HG03354 (cell line): ENCODE results near the gene CDH8.

Experiments
- ATAC-seq: cut with Tn5 transposase; IDR thresholded peaks from one replicate; pipeline ENCODE4 v1.9.1; 2021; ENCODE audit warnings: mild to moderate bottlenecking; ENCODE audit not compliant: unreplicated experiment, poor library complexity, severe bottlenecking

The CDH8 gene

GRCh38 chr16:61678182-61678581 lies 358.1 kb downstream of the CDH8 start:
- no peak for ATAC-seq

- ATAC-seq: no peak
Observed at GRCh38 chr16:61677776-61678175, 358.5 kb downstream of the CDH8 start.

- ATAC-seq: no peak
Observed at GRCh38 chr16:61676740-61677139, 359.5 kb downstream of the CDH8 start.

- ATAC-seq: no peak
Observed at GRCh38 chr16:61671161-61671560, 365.1 kb downstream of the CDH8 start.

GRCh38 chr16:61665512-61665911 lies 370.7 kb downstream of the CDH8 start:
- no peak for ATAC-seq

- no peak for ATAC-seq
Observed at GRCh38 chr16:61659936-61660335, 376.3 kb downstream of the CDH8 start.

- no peak for ATAC-seq
Observed at GRCh38 chr16:61654962-61655361, 381.3 kb downstream of the CDH8 start.

DNA sequence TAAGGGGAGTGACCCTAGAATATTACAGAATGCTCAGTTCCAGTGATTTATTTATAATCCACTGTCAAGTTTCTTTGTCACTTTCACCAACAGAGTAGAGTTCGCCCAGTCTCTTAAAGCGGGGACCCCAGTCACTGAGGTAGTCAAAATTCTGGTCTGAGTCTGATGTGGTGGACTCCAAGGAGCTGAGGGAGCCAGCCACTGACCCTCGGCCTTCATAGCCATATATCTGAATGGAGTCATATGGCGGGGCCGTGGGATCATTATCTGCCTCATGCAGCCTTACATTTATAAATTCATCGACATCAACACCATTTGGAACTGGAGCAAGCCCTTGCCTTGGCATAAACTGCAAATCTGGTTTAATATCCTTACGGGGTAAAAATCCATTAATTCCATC lies 382.7 kb downstream of the CDH8 start:
- no peak for ATAC-seq

- ATAC-seq: no peak
Observed at GRCh38 chr16:61645561-61645960, 390.7 kb downstream of the CDH8 start.

DNA sequence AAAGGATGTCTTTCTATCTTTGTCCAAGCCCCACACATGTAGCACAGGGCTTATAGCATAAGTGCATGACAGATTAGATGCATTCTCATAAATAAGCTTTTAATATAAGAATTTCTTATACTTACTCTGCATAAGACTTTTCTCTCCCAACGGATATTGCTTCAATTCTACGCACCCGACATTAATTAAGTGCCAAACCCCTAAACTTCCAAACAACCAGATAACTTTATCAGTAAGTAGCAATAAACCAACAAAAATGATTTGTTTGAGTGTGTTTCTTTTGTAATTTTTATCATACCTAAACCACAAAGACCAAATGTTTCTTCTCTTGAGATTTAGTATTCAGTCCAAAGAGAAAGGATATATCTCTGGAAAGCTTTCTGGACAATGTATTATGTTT lies 391.5 kb downstream of the CDH8 start:
- ATAC-seq: no peak

DNA sequence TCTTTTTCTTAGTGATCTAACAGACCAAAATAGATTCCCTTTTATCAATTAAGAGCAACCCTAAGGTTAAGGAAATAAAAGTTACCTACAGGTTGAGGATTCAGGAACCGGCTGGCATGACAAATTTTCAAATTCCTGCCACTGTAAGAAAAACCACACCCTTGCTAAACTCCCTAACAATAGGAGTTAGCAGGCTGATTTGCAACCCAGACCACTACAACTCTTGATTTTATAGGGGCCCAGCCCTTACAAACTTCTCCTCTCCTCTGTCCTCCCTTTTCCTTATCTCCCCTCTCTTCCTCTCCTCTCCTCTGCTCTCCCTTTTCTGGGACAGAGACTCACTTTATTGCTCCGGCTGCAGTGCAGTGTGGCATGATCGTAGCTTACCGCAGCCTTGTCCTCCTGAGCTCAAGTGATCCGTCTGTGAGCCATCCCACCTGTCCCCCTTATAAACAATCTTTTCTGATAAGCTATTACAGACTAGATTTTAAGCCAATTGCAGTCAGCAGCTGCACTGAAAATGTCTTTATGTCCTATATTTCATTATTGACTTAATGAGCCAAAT lies 418.9 kb downstream of the CDH8 start:
- ATAC-seq: no peak

DNA sequence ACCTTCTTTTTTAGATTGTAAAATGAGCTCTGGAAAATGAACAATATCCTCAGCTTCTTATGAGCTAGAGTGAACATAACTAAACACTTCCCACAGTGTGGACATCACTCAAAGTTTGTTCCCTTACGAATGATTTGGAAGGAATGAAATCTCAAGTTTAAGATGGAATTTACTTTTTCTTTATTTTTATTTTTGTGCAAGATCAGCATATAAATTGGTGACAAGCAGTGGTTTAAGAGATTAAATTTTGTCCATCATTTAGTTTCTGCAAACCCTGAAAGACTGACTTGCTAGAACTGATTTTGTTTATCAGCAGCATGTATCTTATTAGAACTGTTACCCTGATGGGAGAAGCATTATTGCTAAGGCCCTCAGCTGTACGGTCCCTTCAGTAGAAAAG lies 420.1 kb downstream of the CDH8 start:
- ATAC-seq: no peak

DNA sequence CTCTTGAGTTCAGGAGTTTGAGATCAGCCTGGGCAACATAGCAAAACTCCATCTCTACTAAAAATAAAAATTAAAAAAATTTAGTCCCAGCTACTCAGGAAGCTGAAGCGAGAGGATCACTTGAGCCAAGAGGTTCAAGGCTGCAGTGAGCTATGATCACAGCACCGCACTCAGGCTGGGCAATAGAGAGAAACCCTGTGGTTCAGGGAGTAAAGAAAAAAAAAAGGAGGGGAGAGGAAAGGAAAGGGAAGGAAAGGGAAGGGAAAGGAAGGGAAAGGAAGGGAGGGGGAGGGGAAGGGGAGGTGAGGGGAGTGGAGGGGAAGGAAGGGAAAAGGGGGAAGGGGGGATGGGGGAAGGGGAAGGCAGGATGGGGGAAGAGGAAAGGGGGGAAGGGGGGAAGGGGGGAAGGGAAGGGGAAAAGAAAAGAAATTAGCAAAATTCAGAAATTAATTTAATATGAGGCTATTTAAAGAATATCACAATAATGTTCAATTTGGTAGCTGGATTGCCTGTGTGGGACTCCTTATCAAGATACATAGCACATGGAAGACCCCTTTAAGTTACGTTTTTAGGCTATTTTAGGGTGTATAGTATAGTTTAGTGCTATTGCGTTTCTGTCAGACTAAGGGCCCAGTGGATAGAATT lies 424.3 kb downstream of the CDH8 start:
- no peak for ATAC-seq

DNA sequence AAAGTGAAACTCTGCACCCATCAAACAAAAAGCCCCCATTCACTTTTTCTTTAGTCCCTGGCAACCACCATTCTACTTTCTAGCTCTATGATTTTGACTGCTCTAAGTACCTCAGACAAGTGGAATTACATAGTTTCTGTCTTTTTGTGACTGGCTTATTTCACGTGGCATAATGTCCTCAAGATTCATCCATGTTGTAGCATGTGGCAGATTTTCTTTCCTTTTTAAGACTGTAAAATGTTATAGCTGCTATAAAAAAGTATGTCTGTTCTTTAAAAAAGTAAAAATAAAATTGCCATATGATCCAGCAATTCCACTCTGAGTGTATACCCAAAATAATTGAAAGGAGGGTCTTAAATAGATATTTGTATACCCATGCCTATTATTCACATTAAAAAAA lies 429.7 kb downstream of the CDH8 start:
- ATAC-seq: no peak
